GM19043 (cell line): ENCODE measurements around the gene NFKBIL1.
A peak's percentile ranks its signal among the peaks of the same experiment; 100 is the strongest.
"Not testable (repeated sequence)": the region's sequence is repeated elsewhere in the genome, so short reads cannot be mapped to it uniquely, and the experiment has no call there.

Experiments used
- ATAC-seq: cut with Tn5 transposase; IDR thresholded peaks from one replicate; pipeline ENCODE4 v1.9.1; 2021; ENCODE audit warnings: low read depth; ENCODE audit not compliant: unreplicated experiment

The NFKBIL1 gene

GRCh38 chr6:31579546-31580437 is 32.4 kb downstream of the NFKBIL1 start:
- no peak for ATAC-seq

- no peak for ATAC-seq
Observed at GRCh38 chr6:31580438-31580740, 33.0 kb downstream of the NFKBIL1 start.

GRCh38 chr6:31580807-31581433 is 33.5 kb downstream of the NFKBIL1 start:
- peak; percentile 58 for ATAC-seq

GRCh38 chr6:31581434-31582229 is 34.2 kb downstream of the NFKBIL1 start:
- ATAC-seq: no peak

- no peak for ATAC-seq
Observed at GRCh38 chr6:31582230-31582643, 34.8 kb downstream of the NFKBIL1 start, which contains the start of gene LTB. Gene LTB, minus strand, starts transcription at chr6:31582424. Its CDS starts 7 bp downstream, at chr6:31582417.

GRCh38 chr6:31585491-31585890 is 38.1 kb downstream of the NFKBIL1 start:
- no peak for ATAC-seq

- ATAC-seq: no peak
Observed at GRCh38 chr6:31586008-31586407, 38.6 kb downstream of the NFKBIL1 start, which contains the start of gene LST1. Gene LST1, plus strand, starts transcription at chr6:31586277. Its CDS starts 1,023 bp downstream, at chr6:31587300.

- no peak for ATAC-seq
Observed at GRCh38 chr6:31586599-31587281, 39.3 kb downstream of the NFKBIL1 start.

- no peak for ATAC-seq
Observed at GRCh38 chr6:31587791-31588777, 40.7 kb downstream of the NFKBIL1 start.

- no peak for ATAC-seq
Observed at GRCh38 chr6:31588871-31589650, 41.7 kb downstream of the NFKBIL1 start.

GRCh38 chr6:31590691-31591090 is 43.3 kb downstream of the NFKBIL1 start:
- not testable (repeated sequence) for ATAC-seq

GRCh38 chr6:31592396-31592771 is 45.0 kb downstream of the NFKBIL1 start:
- ATAC-seq: peak; percentile 28

GRCh38 chr6:31597006-31597405 is 49.6 kb downstream of the NFKBIL1 start:
- ATAC-seq: no peak

GRCh38 chr6:31607317-31607716 is 59.9 kb downstream of the NFKBIL1 start:
- ATAC-seq: no peak
